Ishikawa (cell line): ENCODE measurements around the gene CASK.

Source experiments
- CREB1 ChIP-seq: IDR thresholded peaks from 2 replicates; pipeline ENCODE4 v1.6.1; 2012; ENCODE audit warnings: low read depth
- EP300 ChIP-seq: IDR thresholded peaks from 2 replicates; pipeline ENCODE4 v1.6.1; 2012; ENCODE audit warnings: borderline replicate concordance
- TAF1 ChIP-seq: IDR thresholded peaks from 2 replicates; pipeline ENCODE4 v1.6.1; 2012; ENCODE audit warnings: low read depth, mild to moderate bottlenecking
- TCF12 ChIP-seq: IDR thresholded peaks from 2 replicates; pipeline ENCODE4 v1.6.1; 2012; ENCODE audit warnings: low read depth
- YY1 ChIP-seq: IDR thresholded peaks from 2 replicates; pipeline ENCODE4 v1.6.1; 2012; ENCODE audit warnings: low read depth
- TF ChIP-seq, protein P1 (sequence below): IDR thresholded peaks from 2 replicates; pipeline ENCODE4 v1.6.1; 2012
- TF ChIP-seq, protein P2 (sequence below): IDR thresholded peaks from 2 replicates; pipeline ENCODE4 v1.6.1; 2012; ENCODE audit warnings: low read depth, mild to moderate bottlenecking

DNA sequence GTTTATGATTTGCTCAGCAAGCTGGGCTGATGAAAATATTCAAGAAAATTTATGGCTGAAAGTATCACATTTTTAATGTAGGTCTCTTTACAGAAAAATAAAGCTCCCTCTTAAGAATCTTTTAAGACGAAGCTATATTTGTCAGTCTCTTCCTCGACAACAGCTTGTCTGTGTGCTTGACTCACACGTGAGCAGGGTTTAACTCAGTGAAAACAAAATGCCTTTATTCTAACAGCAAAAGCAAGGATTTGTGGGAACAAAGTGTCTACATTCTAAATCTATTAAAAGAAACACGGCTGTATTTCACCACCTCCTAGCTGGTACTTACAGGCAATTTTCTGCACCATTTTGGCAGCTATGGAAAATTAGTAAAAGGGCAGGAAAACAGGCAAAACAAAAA lies 400.7 kb downstream of the CASK start:
- TF ChIP-seq, protein P1, sequence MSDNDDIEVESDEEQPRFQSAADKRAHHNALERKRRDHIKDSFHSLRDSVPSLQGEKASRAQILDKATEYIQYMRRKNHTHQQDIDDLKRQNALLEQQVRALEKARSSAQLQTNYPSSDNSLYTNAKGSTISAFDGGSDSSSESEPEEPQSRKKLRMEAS, result no peak
- TF ChIP-seq EP300 (no peak), TCF12 (no peak), CREB1 (no peak), YY1 (no peak), TAF1 (no peak)
- TF ChIP-seq, protein P2, sequence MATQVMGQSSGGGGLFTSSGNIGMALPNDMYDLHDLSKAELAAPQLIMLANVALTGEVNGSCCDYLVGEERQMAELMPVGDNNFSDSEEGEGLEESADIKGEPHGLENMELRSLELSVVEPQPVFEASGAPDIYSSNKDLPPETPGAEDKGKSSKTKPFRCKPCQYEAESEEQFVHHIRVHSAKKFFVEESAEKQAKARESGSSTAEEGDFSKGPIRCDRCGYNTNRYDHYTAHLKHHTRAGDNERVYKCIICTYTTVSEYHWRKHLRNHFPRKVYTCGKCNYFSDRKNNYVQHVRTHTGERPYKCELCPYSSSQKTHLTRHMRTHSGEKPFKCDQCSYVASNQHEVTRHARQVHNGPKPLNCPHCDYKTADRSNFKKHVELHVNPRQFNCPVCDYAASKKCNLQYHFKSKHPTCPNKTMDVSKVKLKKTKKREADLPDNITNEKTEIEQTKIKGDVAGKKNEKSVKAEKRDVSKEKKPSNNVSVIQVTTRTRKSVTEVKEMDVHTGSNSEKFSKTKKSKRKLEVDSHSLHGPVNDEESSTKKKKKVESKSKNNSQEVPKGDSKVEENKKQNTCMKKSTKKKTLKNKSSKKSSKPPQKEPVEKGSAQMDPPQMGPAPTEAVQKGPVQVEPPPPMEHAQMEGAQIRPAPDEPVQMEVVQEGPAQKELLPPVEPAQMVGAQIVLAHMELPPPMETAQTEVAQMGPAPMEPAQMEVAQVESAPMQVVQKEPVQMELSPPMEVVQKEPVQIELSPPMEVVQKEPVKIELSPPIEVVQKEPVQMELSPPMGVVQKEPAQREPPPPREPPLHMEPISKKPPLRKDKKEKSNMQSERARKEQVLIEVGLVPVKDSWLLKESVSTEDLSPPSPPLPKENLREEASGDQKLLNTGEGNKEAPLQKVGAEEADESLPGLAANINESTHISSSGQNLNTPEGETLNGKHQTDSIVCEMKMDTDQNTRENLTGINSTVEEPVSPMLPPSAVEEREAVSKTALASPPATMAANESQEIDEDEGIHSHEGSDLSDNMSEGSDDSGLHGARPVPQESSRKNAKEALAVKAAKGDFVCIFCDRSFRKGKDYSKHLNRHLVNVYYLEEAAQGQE, result no peak
